Prostate gland (tissue), 2 donors: ENCODE results near the gene DBH. TPM values are rescaled to one million over a fixed set of nuclear protein-coding genes. Genes with fewer than 3 reads are reported as not detected.

Source experiments
- total RNA-seq, 2 donors: library from RNA; depleted of rRNA; stranded (reverse); fragments of >200 nt; gene quantifications; one replicate each; pipeline ENCODE4 v1.1.0, GENCODE V29; 2016

DBH gene
- total RNA-seq, 2 donors from 2014 or later, result not detected

Other genes starting within 250 kb of the DBH start
- 10 to 100 TPM; 20.8 to 34.5 TPM for gene REXO4, start 218.4 kb upstream of the DBH start, total RNA-seq
- gene ADAMTS13, start 214.0 kb upstream of the DBH start, total RNA-seq, result 1 to 10 TPM; 2.8 to 8.1 TPM
- 10 to 100 TPM; 23.0 to 40.2 TPM for gene CACFD1, start 176.4 kb upstream of the DBH start, total RNA-seq
- gene SLC2A6, start 157.3 kb upstream of the DBH start, total RNA-seq, result 1 to 10 TPM in 1 of 2 donors, under 1 TPM in 1; 0.77 to 3.4 TPM
- not detected for gene MYMK, start 111.4 kb upstream of the DBH start, total RNA-seq
- 10 to 100 TPM in 1 of 2 donors, 1 to 10 TPM in 1; 1.6 to 11.6 TPM for gene ADAMTSL2, start 101.7 kb upstream of the DBH start, total RNA-seq
- under 1 TPM in 1 of 2 donors, not detected in 1; 0.85 TPM for gene FAM163B, start 27.0 kb upstream of the DBH start, total RNA-seq
- 1 to 10 TPM; 6.7 to 7.2 TPM for gene SARDH, start 102.0 kb downstream of the DBH start, total RNA-seq